Left renal cortex interstitium (tissue), 4 donors: ENCODE results near the gene KIRREL1. TPM values are rescaled to one million over a fixed set of nuclear protein-coding genes. Genes with fewer than 3 reads are reported as not detected.

Experiments
- DNase-seq, 4 donors: peaks; one replicate each; pipeline ENCODE4 v3.0.0-alpha.2; 2013; ENCODE audit warnings: low read depth in 4 of 4, low spot score in 2 of 4, missing footprints in 1 of 4
- polyA plus RNA-seq, 4 donors: library from polyadenylated mRNA; unstranded; fragments of 120-200 nt; gene quantifications; one replicate each; pipeline ENCODE4 v1.2.1, GENCODE V29; 2013; ENCODE audit not compliant: insufficient read length in 4 of 4

KIRREL1 gene
- 100 to 1,000 TPM; 167 to 186 (median 179) TPM for polyA plus RNA-seq

GRCh38 chr1:157993147-157993917 lies at the start of gene KIRREL1:
KIRREL1 (plus strand) TSS chr1:157993645; CDS start chr1:157993677, 32 bp downstream.
- DNase-seq: no peak

- DNase-seq: no peak
Measured at GRCh38 chr1:157944663-157945280, 48.7 kb upstream of the KIRREL1 start.

GRCh38 chr1:157948312-157949073 lies 45.0 kb upstream of the KIRREL1 start:
- no peak for DNase-seq

- no peak for DNase-seq
Measured at GRCh38 chr1:157949074-157949354, 44.4 kb upstream of the KIRREL1 start.

- no peak for DNase-seq
Measured at GRCh38 chr1:157951230-157951629, 42.2 kb upstream of the KIRREL1 start.

- DNase-seq: no peak
Measured at GRCh38 chr1:157952601-157953000, 40.8 kb upstream of the KIRREL1 start.

- no peak for DNase-seq
Measured at GRCh38 chr1:157955221-157955620, 38.2 kb upstream of the KIRREL1 start.

GRCh38 chr1:157955857-157956256 lies 37.6 kb upstream of the KIRREL1 start:
- DNase-seq: no peak

GRCh38 chr1:157956732-157957131 lies 36.7 kb upstream of the KIRREL1 start:
- DNase-seq: no peak

GRCh38 chr1:157958263-157958662 lies 35.2 kb upstream of the KIRREL1 start:
- DNase-seq: no peak

GRCh38 chr1:157959750-157960149 lies 33.7 kb upstream of the KIRREL1 start:
- no peak for DNase-seq

- DNase-seq: no peak
Measured at GRCh38 chr1:157960773-157961172, 32.7 kb upstream of the KIRREL1 start.

- DNase-seq: no peak
Measured at GRCh38 chr1:157961805-157962762, 31.4 kb upstream of the KIRREL1 start.

GRCh38 chr1:157963713-157964112 lies 29.7 kb upstream of the KIRREL1 start:
- DNase-seq: peak in 2 of 4 donors; percentile 56 to 80

GRCh38 chr1:157965584-157965983 lies 27.9 kb upstream of the KIRREL1 start:
- DNase-seq: no peak

- peak in 3 of 4 donors; percentile 64 to 85 (median 66) for DNase-seq
Measured at GRCh38 chr1:157966031-157966537, 27.4 kb upstream of the KIRREL1 start.

GRCh38 chr1:157967205-157967604 lies 26.2 kb upstream of the KIRREL1 start:
- no peak for DNase-seq

GRCh38 chr1:157968508-157968907 lies 24.9 kb upstream of the KIRREL1 start:
- DNase-seq: no peak

GRCh38 chr1:157968946-157969345 lies 24.5 kb upstream of the KIRREL1 start:
- DNase-seq: no peak
